HepG2 (cell line): Measurements from ENCODE around the gene APIP. TPM values are rescaled to one million over a fixed set of nuclear protein-coding genes. Genes with fewer than 3 reads are reported as not detected.

Source experiments
- BRD4 ChIP-seq: sonication (generic); formaldehyde crosslinking; IDR thresholded peaks from 2 replicates; pipeline ENCODE4 v1.4.0; 2020; ENCODE audit warnings: missing genetic modification reagents
- ELF1 ChIP-seq: sonication (generic); formaldehyde crosslinking; IDR thresholded peaks from 2 replicates; pipeline ENCODE4 v1.4.0; 2020; ENCODE audit warnings: missing genetic modification reagents
- ERF ChIP-seq: IDR thresholded peaks from 2 replicates; pipeline ENCODE4 v1.6.1; 2018; ENCODE audit warnings: missing biosample characterization, missing genetic modification reagents
- ETV6 ChIP-seq: sonication (generic); formaldehyde crosslinking; conservative IDR thresholded peaks from 2 replicates; pipeline ENCODE4 v1.4.0; 2020; ENCODE audit warnings: missing genetic modification reagents
- HOXD1 ChIP-seq: sonication (generic); formaldehyde crosslinking; IDR thresholded peaks from 2 replicates; pipeline ENCODE4 v1.5.0; 2020; ENCODE audit warnings: missing genetic modification reagents
- JARID2 ChIP-seq: sonication (generic); formaldehyde crosslinking; IDR thresholded peaks from 2 replicates; pipeline ENCODE4 v1.8.1; 2023; ENCODE audit warnings: missing genetic modification reagents, inconsistent platforms; ENCODE audit not compliant: insufficient replicate concordance
- KDM3A ChIP-seq: IDR thresholded peaks from 2 replicates; pipeline ENCODE4 v1.6.1; 2018; ENCODE audit warnings: low read depth, missing compliant biosample characterization
- KDM5B ChIP-seq: sonication (generic); formaldehyde crosslinking; IDR thresholded peaks from 2 replicates; pipeline ENCODE4 v1.4.0; 2020; ENCODE audit warnings: missing genetic modification reagents, mild to moderate bottlenecking, borderline replicate concordance
- MATR3 ChIP-seq: sonication (generic); formaldehyde crosslinking; IDR thresholded peaks from 2 replicates; pipeline ENCODE4 v1.4.0; 2020; ENCODE audit warnings: missing genetic modification reagents
- NFE2 ChIP-seq: sonication (generic); formaldehyde crosslinking; IDR thresholded peaks from 2 replicates; pipeline ENCODE4 v1.4.0; 2020; ENCODE audit warnings: missing genetic modification reagents
- NONO ChIP-seq, 2 experiments: fragments of 450-650 bp in 1 of 2; sonication (generic) in 1 of 2; formaldehyde crosslinking in 1 of 2; IDR thresholded peaks in 1 of 2; conservative IDR thresholded peaks in 1 of 2; 2 replicates each; pipeline versions ENCODE4 v1.6.1 to v1.8.0; 2017 to 2022; ENCODE audit warnings: mild to moderate bottlenecking in 1 of 2, missing genetic modification reagents in 1 of 2, moderate library complexity in 1 of 2
- NR2F6 ChIP-seq, 2 experiments: IDR thresholded peaks; 2 replicates each; pipeline ENCODE4 v1.6.1; 2016; ENCODE audit warnings: antibody characterized with exemption in 1 of 2, mild to moderate bottlenecking in 1 of 2
- PLRG1 ChIP-seq: fragments of 450-650 bp; conservative IDR thresholded peaks from 2 replicates; pipeline ENCODE4 v1.6.1; 2016
- SMARCC2 ChIP-seq: fragments of 450-650 bp; IDR thresholded peaks from 2 replicates; pipeline ENCODE4 v1.6.1; 2017; ENCODE audit warnings: antibody characterized with exemption, mild to moderate bottlenecking
- TEAD3 ChIP-seq: optimal IDR thresholded peaks from 2 replicates; pipeline ENCODE3; 2016; ENCODE audit warnings: borderline replicate concordance
- ZFP62 ChIP-seq: sonication (generic); formaldehyde crosslinking; IDR thresholded peaks from 2 replicates; pipeline ENCODE4 v1.4.0; 2020; ENCODE audit warnings: missing genetic modification reagents
- ZNF251 ChIP-seq: sonication (generic); formaldehyde crosslinking; IDR thresholded peaks from 2 replicates; pipeline ENCODE4 v1.9.0; 2021; ENCODE audit warnings: mild to moderate bottlenecking, missing genetic modification reagents
- ZNF7 ChIP-seq: IDR thresholded peaks from 2 replicates; pipeline ENCODE4 v1.6.1; 2016; ENCODE audit warnings: missing biosample characterization, missing genetic modification reagents
- ZSCAN25 ChIP-seq: sonication (generic); formaldehyde crosslinking; IDR thresholded peaks from 2 replicates; pipeline ENCODE4 v1.8.0; 2022; ENCODE audit warnings: mild to moderate bottlenecking, missing genetic modification reagents
- polyA plus RNA-seq, 8 experiments: library from polyadenylated mRNA; depleted of rRNA in 3 of 8; stranded (reverse) in 7 of 8; unstranded in 1 of 8; fragments of >200 nt; fragmentation: Illumina TruSeq in 4 of 8; extraction: Trizol in 4 of 8; gene quantifications; 2 replicates each; pipeline versions ENCODE4 v1.2.1 to v1.2.3, GENCODE V29; 2011 to 2016; ENCODE audit warnings: low read depth in 4 of 8, missing spikeins in 1 of 8, mixed read lengths in 1 of 8; ENCODE audit not compliant: insufficient read depth in 1 of 8
- total RNA-seq, 5 experiments: library from RNA; depleted of rRNA; stranded (reverse); fragments of >200 nt; fragmentation: Illumina TruSeq; extraction: Trizol; gene quantifications; 2 replicates each; pipeline ENCODE4 v1.2.3, GENCODE V29; 2016; ENCODE audit warnings: low read depth in 1 of 5
- TF ChIP-seq, protein P1 (sequence below): sonication (generic); formaldehyde crosslinking; IDR thresholded peaks from 2 replicates; pipeline ENCODE4 v1.4.0; 2020; ENCODE audit warnings: missing genetic modification reagents, borderline replicate concordance
- TF ChIP-seq, protein P2 (sequence below): sonication (generic); formaldehyde crosslinking; IDR thresholded peaks from 2 replicates; pipeline ENCODE4 v1.5.1; 2020; ENCODE audit warnings: missing genetic modification reagents, mild to moderate bottlenecking, borderline replicate concordance
- TF ChIP-seq, protein P3 (sequence below): sonication (generic); formaldehyde crosslinking; IDR thresholded peaks from 2 replicates; pipeline ENCODE4 v1.8.0; 2022; ENCODE audit warnings: missing genetic modification reagents, mild to moderate bottlenecking, moderate library complexity, borderline replicate concordance

APIP gene
- total and polyA plus RNA-seq, 2 of the 13 experiments (the other 11 are each of a cell fraction or from before 2014, with no cell fraction given) = 16.9 to 31.0 TPM

DNA sequence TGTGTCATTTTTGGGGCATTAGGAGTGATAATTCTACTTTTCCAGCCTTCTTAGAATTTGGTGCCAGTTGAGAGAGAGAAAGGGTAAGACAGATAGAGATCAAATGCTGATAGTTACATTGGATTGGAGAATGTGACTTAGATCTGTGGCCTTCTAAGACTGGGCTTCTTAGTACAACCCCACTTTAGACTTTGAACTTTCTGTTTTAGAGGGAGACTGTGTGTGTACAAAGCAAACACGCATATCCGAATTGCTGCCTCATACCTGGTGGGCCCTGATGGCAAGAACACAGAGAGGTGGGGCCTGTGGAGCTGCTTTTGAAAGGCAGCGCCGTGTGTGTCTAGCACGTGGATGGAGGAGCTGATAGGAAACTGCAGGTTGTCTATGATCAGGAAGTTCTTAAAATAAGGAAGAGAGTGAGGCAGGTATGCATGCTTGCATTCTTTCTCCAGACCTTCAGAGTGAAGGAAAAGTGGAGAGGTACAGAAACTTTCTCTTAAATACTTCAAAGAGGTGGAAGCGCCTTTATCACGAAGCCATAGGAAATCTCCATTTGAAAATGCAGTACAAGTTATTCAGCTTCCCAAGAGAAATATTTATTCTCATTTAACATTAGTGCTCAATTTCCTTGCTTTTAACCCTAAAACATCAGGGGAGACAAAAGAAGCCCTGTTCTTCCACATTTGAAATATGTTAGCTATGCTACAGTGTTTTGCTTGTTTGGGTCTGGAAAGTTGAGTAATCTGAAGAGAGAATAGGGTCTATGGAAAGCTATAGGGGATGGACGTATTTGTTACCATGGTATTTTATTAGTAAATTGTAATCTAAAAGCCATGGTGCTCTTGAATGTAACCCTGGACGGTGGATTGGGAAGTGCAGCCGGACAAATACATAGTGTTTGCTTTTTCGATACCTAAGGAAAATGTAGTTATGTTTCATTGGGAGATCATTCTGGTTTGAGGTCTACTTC is 13.9 kb upstream of the APIP start (continued):
- TF ChIP-seq, protein P1, sequence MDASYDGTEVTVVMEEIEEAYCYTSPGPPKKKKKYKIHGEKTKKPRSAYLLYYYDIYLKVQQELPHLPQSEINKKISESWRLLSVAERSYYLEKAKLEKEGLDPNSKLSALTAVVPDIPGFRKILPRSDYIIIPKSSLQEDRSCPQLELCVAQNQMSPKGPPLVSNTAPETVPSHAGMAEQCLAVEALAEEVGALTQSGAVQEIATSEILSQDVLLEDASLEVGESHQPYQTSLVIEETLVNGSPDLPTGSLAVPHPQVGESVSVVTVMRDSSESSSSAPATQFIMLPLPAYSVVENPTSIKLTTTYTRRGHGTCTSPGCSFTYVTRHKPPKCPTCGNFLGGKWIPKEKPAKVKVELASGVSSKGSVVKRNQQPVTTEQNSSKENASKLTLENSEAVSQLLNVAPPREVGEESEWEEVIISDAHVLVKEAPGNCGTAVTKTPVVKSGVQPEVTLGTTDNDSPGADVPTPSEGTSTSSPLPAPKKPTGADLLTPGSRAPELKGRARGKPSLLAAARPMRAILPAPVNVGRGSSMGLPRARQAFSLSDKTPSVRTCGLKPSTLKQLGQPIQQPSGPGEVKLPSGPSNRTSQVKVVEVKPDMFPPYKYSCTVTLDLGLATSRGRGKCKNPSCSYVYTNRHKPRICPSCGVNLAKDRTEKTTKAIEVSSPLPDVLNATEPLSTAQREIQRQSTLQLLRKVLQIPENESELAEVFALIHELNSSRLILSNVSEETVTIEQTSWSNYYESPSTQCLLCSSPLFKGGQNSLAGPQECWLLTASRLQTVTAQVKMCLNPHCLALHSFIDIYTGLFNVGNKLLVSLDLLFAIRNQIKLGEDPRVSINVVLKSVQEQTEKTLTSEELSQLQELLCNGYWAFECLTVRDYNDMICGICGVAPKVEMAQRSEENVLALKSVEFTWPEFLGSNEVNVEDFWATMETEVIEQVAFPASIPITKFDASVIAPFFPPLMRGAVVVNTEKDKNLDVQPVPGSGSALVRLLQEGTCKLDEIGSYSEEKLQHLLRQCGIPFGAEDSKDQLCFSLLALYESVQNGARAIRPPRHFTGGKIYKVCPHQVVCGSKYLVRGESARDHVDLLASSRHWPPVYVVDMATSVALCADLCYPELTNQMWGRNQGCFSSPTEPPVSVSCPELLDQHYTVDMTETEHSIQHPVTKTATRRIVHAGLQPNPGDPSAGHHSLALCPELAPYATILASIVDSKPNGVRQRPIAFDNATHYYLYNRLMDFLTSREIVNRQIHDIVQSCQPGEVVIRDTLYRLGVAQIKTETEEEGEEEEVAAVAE (CRISPR knock-in tag) = peak; percentile 74; the same call in 1 of the 2 replicates
- TF ChIP-seq ZFP62 (CRISPR knock-in tag) = no peak
- no peak for TF ChIP-seq MATR3
- TF ChIP-seq, protein P2, sequence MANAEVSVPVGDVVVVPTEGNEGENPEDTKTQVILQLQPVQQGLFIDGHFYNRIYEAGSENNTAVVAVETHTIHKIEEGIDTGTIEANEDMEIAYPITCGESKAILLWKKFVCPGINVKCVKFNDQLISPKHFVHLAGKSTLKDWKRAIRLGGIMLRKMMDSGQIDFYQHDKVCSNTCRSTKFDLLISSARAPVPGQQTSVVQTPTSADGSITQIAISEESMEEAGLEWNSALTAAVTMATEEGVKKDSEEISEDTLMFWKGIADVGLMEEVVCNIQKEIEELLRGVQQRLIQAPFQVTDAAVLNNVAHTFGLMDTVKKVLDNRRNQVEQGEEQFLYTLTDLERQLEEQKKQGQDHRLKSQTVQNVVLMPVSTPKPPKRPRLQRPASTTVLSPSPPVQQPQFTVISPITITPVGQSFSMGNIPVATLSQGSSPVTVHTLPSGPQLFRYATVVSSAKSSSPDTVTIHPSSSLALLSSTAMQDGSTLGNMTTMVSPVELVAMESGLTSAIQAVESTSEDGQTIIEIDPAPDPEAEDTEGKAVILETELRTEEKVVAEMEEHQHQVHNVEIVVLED (CRISPR knock-in tag) = no peak; the same call in 1 of the 2 replicates
- TF ChIP-seq NR2F6 (IDR thresholded peaks at IDR 0.05) = 0 out of 2 replicates have a peak, but pooled peaks have one; percentile 28
- peak; percentile 76 for TF ChIP-seq NR2F6 (CRISPR knock-in tag; IDR thresholded peaks at IDR 0.05)
- no peak for TF ChIP-seq SMARCC2
- peak; percentile 72; the same call in 1 of the 2 replicates for TF ChIP-seq KDM5B (CRISPR knock-in tag)
- TF ChIP-seq NFE2 (CRISPR knock-in tag) = peak; percentile 30; the same call in 1 of the 2 replicates
- TF ChIP-seq, protein P3, sequence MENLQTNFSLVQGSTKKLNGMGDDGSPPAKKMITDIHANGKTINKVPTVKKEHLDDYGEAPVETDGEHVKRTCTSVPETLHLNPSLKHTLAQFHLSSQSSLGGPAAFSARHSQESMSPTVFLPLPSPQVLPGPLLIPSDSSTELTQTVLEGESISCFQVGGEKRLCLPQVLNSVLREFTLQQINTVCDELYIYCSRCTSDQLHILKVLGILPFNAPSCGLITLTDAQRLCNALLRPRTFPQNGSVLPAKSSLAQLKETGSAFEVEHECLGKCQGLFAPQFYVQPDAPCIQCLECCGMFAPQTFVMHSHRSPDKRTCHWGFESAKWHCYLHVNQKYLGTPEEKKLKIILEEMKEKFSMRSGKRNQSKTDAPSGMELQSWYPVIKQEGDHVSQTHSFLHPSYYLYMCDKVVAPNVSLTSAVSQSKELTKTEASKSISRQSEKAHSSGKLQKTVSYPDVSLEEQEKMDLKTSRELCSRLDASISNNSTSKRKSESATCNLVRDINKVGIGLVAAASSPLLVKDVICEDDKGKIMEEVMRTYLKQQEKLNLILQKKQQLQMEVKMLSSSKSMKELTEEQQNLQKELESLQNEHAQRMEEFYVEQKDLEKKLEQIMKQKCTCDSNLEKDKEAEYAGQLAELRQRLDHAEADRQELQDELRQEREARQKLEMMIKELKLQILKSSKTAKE (CRISPR knock-in tag) = peak; percentile 64
- TF ChIP-seq ZSCAN25 (CRISPR knock-in tag) = no peak
- TF ChIP-seq NONO (IDR thresholded peaks at IDR 0.05) = no peak
- no peak; the same call in 1 of the 2 replicates for TF ChIP-seq NONO (CRISPR knock-in tag; conservative IDR thresholded peaks at IDR 0.05)
- no peak for TF ChIP-seq JARID2 (CRISPR knock-in tag)
- peak; percentile 78; the same call in 1 of the 2 replicates for TF ChIP-seq HOXD1
- TF ChIP-seq ETV6 = 0 out of 2 replicates have a peak, but pooled peaks have one; percentile 76
- no peak for TF ChIP-seq ZNF251
- TF ChIP-seq BRD4 = peak; percentile 50; the same call in 1 of the 2 replicates
- TF ChIP-seq ERF (CRISPR knock-in tag) = peak; percentile 97
- TF ChIP-seq ELF1 = peak; percentile 60
- peak; percentile 40; the same call in 1 of the 2 replicates for TF ChIP-seq KDM3A (CRISPR knock-in tag)
- no peak for TF ChIP-seq ZNF7
- TF ChIP-seq TEAD3 = peak; percentile 93
- TF ChIP-seq PLRG1 = no peak
